Activated CD4-positive, alpha-beta T cell treated with anti-CD3 and anti-CD28 coated beads, Interleukin-10, Interleukin-2, amounts not matched to agents 100 ng/mL and 50 ng/mL, durations not matched to agents 16 hours and 8 hours (primary cell): ENCODE results near the gene CELSR2.
"Not testable (repeated sequence)": the region's sequence is repeated elsewhere in the genome, so short reads cannot be mapped to it uniquely, and the experiment has no call there.

ENCODE experiments used
- DNase-seq: peaks from one replicate; pipeline ENCODE4 v3.0.0-alpha.2; 2020

The CELSR2 gene

GRCh38 chr1:109282952-109283747 lies 33.8 kb downstream of the CELSR2 start, which contains the start of gene PSRC1:
TSS of gene PSRC1 (minus strand) at chr1:109283145.
- DNase-seq = peak; percentile 95

GRCh38 chr1:109283748-109284600 lies 34.6 kb downstream of the CELSR2 start:
- peak; percentile 46 for DNase-seq

GRCh38 chr1:109286762-109287161 lies 37.4 kb downstream of the CELSR2 start:
- not testable (repeated sequence) for DNase-seq

GRCh38 chr1:109290137-109290536 lies 40.8 kb downstream of the CELSR2 start:
- DNase-seq = no peak

- no peak for DNase-seq
Observed at GRCh38 chr1:109290998-109291397, 41.7 kb downstream of the CELSR2 start.

GRCh38 chr1:109292364-109292763 lies 43.0 kb downstream of the CELSR2 start:
- DNase-seq = no peak

GRCh38 chr1:109293026-109293425 lies 43.7 kb downstream of the CELSR2 start:
- DNase-seq = no peak

GRCh38 chr1:109294481-109294880 lies 45.1 kb downstream of the CELSR2 start:
- no peak for DNase-seq

- DNase-seq = no peak
Observed at GRCh38 chr1:109295712-109296415, 46.5 kb downstream of the CELSR2 start.

GRCh38 chr1:109296782-109297181 lies 47.4 kb downstream of the CELSR2 start:
- no peak for DNase-seq

- DNase-seq = no peak
Observed at GRCh38 chr1:109298666-109299557, 49.6 kb downstream of the CELSR2 start.

GRCh38 chr1:109299558-109300343 lies 50.4 kb downstream of the CELSR2 start:
- no peak for DNase-seq

- DNase-seq = no peak
Observed at GRCh38 chr1:109300650-109301151, 51.4 kb downstream of the CELSR2 start.

GRCh38 chr1:109301874-109302273 lies 52.5 kb downstream of the CELSR2 start:
- no peak for DNase-seq

GRCh38 chr1:109304226-109304920 lies 55.0 kb downstream of the CELSR2 start:
- DNase-seq = no peak

- DNase-seq = not testable (repeated sequence)
Observed at GRCh38 chr1:109305991-109306390, 56.7 kb downstream of the CELSR2 start.

GRCh38 chr1:109306832-109307273 lies 57.5 kb downstream of the CELSR2 start, which contains the start of gene MYBPHL:
TSS of gene MYBPHL (minus strand) at chr1:109307011. CDS start at chr1:109306991, 20 bp downstream.
- DNase-seq = no peak

GRCh38 chr1:109307274-109308021 lies 58.1 kb downstream of the CELSR2 start:
- DNase-seq = no peak

- no peak for DNase-seq
Observed at GRCh38 chr1:109309347-109309746, 60.0 kb downstream of the CELSR2 start.
